Mesenchymal stem cell (in vitro differentiated cells and primary cell): ENCODE results near the gene AFAP1.
A peak's percentile ranks its signal among the peaks of the same experiment; 100 is the strongest.

Experiments
- DNase-seq: peaks from one replicate; pipeline ENCODE4 v3.0.0-alpha.2; 2013
- H2AFZ ChIP-seq: one replicate; pipeline ENCODE4 v1.6.1; 2013; ENCODE audit warnings: low read depth, mild to moderate bottlenecking, control low read depth, inconsistent platforms, low read length, moderate library complexity
- H2AK5ac ChIP-seq: 2 replicates; pipeline ENCODE4 v1.6.1; 2013; ENCODE audit warnings: low read length, moderate library complexity, mild to moderate bottlenecking, inconsistent platforms; ENCODE audit not compliant: severe bottlenecking
- H2BK120ac ChIP-seq: one replicate; pipeline ENCODE4 v1.6.1; 2013; ENCODE audit warnings: low read depth, mild to moderate bottlenecking, inconsistent platforms, low read length, moderate library complexity
- H2BK12ac ChIP-seq, 2 experiments: one replicate each; pipeline ENCODE4 v1.6.1; 2013; ENCODE audit warnings: inconsistent platforms in 2 of 2, low read length in 2 of 2, mild to moderate bottlenecking in 2 of 2, moderate library complexity in 2 of 2, control low read depth in 1 of 2
- H2BK15ac ChIP-seq: one replicate; pipeline ENCODE4 v1.6.1; 2013; ENCODE audit warnings: mild to moderate bottlenecking, low read depth, inconsistent platforms; ENCODE audit not compliant: poor library complexity, severe bottlenecking
- H2BK5ac ChIP-seq: 2 replicates; pipeline ENCODE4 v1.6.1; 2013; ENCODE audit warnings: low read depth, mild to moderate bottlenecking, low read length, control low read depth, inconsistent platforms; ENCODE audit not compliant: poor library complexity, severe bottlenecking
- H3K14ac ChIP-seq, 2 experiments: one replicate each; pipeline ENCODE4 v1.6.1; 2013; ENCODE audit warnings: inconsistent platforms in 2 of 2, low read length in 2 of 2, control low read depth in 1 of 2, mild to moderate bottlenecking in 1 of 2, moderate library complexity in 1 of 2
- H3K18ac ChIP-seq, 2 experiments: one replicate each; pipeline ENCODE4 v1.6.1; 2013; ENCODE audit warnings: inconsistent platforms in 2 of 2, low read length in 2 of 2, control low read depth in 1 of 2, low read depth in 1 of 2, mild to moderate bottlenecking in 1 of 2
- H3K23ac ChIP-seq, 2 experiments: one replicate each; pipeline ENCODE4 v1.6.1; 2013; ENCODE audit warnings: inconsistent platforms in 2 of 2, low read length in 2 of 2, mild to moderate bottlenecking in 2 of 2, moderate library complexity in 2 of 2, control low read depth in 1 of 2
- H3K27ac ChIP-seq: 2 replicates; pipeline ENCODE4 v1.5.1; 2013; ENCODE audit warnings: mild to moderate bottlenecking, moderate library complexity, low read length, control low read depth, inconsistent platforms; ENCODE audit not compliant: poor library complexity, severe bottlenecking
- H3K27me3 ChIP-seq, 2 experiments: 2 replicates each; pipeline versions ENCODE4 v1.6.1 to v1.7.0; 2013; ENCODE audit warnings: low read length in 2 of 2, mild to moderate bottlenecking in 2 of 2, moderate library complexity in 2 of 2, control low read depth in 1 of 2, inconsistent platforms in 1 of 2; ENCODE audit not compliant: control insufficient read depth in 1 of 2, insufficient read depth in 1 of 2
- H3K36me3 ChIP-seq, 2 experiments: 2 replicates each; pipeline versions ENCODE4 v1.6.1 to v1.7.0; 2013; ENCODE audit warnings: low read length in 2 of 2, control low read depth in 1 of 2, inconsistent platforms in 1 of 2, low read depth in 1 of 2, mild to moderate bottlenecking in 1 of 2; ENCODE audit not compliant: insufficient read depth in 2 of 2, control insufficient read depth in 1 of 2
- H3K4ac ChIP-seq, 2 experiments: one replicate each; pipeline ENCODE4 v1.6.1; 2013; ENCODE audit warnings: inconsistent platforms in 2 of 2, low read length in 2 of 2, mild to moderate bottlenecking in 2 of 2, moderate library complexity in 2 of 2, control low read depth in 1 of 2, low read depth in 1 of 2
- H3K4me1 ChIP-seq: 2 replicates; pipeline ENCODE4 v1.6.1; 2013; ENCODE audit warnings: low read depth, low read length, control low read depth; ENCODE audit not compliant: control insufficient read depth, insufficient read depth
- H3K4me2 ChIP-seq: 2 replicates; pipeline ENCODE4 v1.6.1; 2013; ENCODE audit warnings: low read length, mild to moderate bottlenecking, inconsistent platforms; ENCODE audit not compliant: poor library complexity, severe bottlenecking
- H3K4me3 ChIP-seq, 2 experiments: 2 replicates each; pipeline versions ENCODE4 v1.5.1 to v1.7.0; 2013; ENCODE audit warnings: low read length in 2 of 2, mild to moderate bottlenecking in 2 of 2, control low read depth in 1 of 2, low read depth in 1 of 2; ENCODE audit not compliant: insufficient read depth in 1 of 2
- H3K79me1 ChIP-seq: replicated peaks from 2 replicates; pipeline ENCODE4 v1.6.1; 2013; ENCODE audit warnings: mild to moderate bottlenecking, control low read depth, low read length, inconsistent platforms; ENCODE audit not compliant: poor library complexity, severe bottlenecking
- H3K9ac ChIP-seq: 2 replicates; pipeline ENCODE4 v1.7.0; 2013; ENCODE audit warnings: mild to moderate bottlenecking, low read length, moderate library complexity
- H3K9me3 ChIP-seq: 2 replicates; pipeline ENCODE4 v1.7.0; 2013; ENCODE audit warnings: mild to moderate bottlenecking, low read length; ENCODE audit not compliant: control insufficient read depth
- H4K8ac ChIP-seq: one replicate; pipeline ENCODE4 v1.6.1; 2013; ENCODE audit warnings: inconsistent platforms, mild to moderate bottlenecking, low read length, moderate library complexity
- H4K91ac ChIP-seq: one replicate; pipeline ENCODE4 v1.6.1; 2013; ENCODE audit warnings: mild to moderate bottlenecking, low read length, inconsistent platforms
- WGBS: methylation state at CpG from one replicate; pipeline ENCODE4 v1.1.7; 2013; ENCODE audit warnings: mixed read lengths; 5-methylcytosine and 5-hydroxymethylcytosine counted together

AFAP1 gene

DNA sequence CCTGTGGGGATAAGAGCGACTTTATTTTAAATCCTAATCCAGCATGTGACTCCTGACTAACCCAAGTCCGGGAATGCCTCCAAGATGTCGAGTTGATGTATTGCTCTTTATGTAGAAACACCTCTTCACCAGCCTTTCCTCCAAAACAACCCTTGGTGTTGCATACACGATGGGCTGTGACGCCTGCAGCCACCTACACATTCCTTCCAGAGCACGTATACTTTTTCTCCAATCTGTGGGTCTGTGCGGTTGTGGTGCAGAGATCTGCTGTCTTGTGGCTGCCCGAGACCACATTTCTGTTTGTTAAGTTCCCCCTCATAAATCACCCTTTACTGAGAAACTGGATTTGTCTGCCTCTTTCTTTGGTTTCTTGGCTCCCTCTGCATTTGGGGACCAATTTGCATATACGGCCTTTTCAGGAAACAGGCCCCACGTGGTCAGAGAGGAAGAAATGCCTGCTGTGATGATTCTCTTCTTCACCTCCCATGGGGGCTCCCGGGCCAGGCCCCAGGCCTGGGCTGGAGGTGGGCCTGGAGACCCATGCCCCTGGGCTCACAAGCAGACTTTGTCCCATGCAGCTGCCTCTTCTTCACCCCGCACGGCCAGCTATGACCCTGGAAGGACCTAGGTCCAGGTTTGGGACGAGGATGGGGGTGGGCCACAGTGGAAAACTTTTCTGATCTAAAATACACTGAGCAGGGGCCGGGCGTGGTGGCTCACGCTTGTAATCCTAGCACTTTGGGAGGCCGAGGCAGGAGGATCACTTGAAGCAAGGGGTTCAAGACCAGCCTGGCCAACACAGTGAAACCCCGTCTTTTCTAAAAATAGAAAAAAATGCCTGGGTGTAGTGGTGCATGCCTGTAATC is 21.4 kb upstream of the AFAP1 start:
- Histone ChIP-seq H2BK5ac (no peak overlapping the region), H3K4ac (peak overlapping the region in 1 of 2 experiments; percentile 21), H3K18ac (peak overlapping the region; percentile 41 to 74), H3K4me1 (peaks cover 29% of the 10 kb centered on the region), H2BK15ac (no peak overlapping the region), H3K79me1 (no peaks in the 10 kb centered on the region), H3K23ac (no peak overlapping the region), H3K36me3 (no peaks in the 10 kb centered on the region), H4K8ac (peak overlapping the region; percentile 96), H2AK5ac (peak overlapping the region; percentile 14), H4K91ac (peak overlapping the region; percentile 25), H2AFZ (no peak overlapping the region), H3K9me3 (no peaks in the 10 kb centered on the region), H3K9ac (peak overlapping the region; percentile 67), H3K4me3 (no peak overlapping the region), H3K27me3 (no peaks in the 10 kb centered on the region), H3K4me2 (peak overlapping the region; percentile 4), H2BK12ac (peak overlapping the region in 1 of 2 experiments; percentile 34), H3K27ac (peak overlapping the region; percentile 67), H2BK120ac (peak overlapping the region; percentile 87), H3K14ac (no peak overlapping the region)
- 42% methylated on average over 19 of the region's 19 CpGs for WGBS
- peak; percentile 99 for DNase-seq

DNA sequence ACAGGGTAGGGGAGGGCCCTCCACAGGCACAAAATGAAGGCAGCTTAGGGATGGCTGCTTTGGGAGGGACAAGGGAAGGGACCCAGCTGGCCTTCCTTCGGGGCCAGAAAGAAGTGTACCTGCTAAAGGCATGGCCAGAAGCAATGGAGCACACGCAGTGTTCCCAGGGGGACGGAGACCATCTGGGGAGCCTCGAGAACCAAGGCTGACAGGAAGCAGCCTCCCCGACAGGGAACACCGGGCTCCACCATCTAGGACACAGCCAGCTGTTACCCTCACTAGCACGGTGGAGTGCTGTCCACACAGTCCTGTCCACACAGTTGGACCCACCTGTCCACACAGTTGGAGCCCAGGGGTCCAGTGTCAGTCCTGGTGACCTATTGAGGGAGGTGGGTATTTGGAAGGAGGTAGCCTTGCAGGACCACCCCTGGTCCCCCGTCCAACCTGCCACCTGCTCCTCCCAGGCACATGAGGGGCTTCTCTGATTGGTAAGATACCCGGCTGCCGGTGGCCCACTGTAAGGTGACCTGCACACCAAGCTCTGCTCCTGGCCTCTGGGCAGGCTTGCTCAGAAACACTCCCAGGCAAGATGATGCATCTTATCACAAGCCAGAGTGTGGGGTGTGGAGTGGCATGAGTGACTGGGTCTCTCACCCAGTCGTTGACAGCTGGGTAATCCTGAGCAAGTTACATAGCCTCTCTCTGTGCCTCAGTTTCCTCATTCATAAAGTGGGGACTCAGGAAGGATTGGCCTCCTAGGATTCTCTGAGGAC is 20.5 kb upstream of the AFAP1 start:
- Histone ChIP-seq H3K4me3 (no peak overlapping the region), H4K91ac (peak overlapping the region; percentile 91), H2BK5ac (no peak overlapping the region), H2AFZ (no peak overlapping the region), H3K27me3 (no peaks in the 10 kb centered on the region), H3K4me1 (peaks cover 28% of the 10 kb centered on the region), H2BK15ac (peak overlapping the region; percentile 80), H3K4me2 (no peak overlapping the region), H3K9ac (peak overlapping the region; percentile 67), H3K79me1 (no peaks in the 10 kb centered on the region), H3K9me3 (no peaks in the 10 kb centered on the region), H3K23ac (no peak overlapping the region), H2AK5ac (peak overlapping the region; percentile 69), H2BK120ac (peak overlapping the region; percentile 91), H3K18ac (peak overlapping the region; percentile 74 to 91), H3K4ac (peak overlapping the region; percentile 73 to 98), H2BK12ac (peak overlapping the region; percentile 98 to 100), H4K8ac (peak overlapping the region; percentile 57), H3K36me3 (no peaks in the 10 kb centered on the region), H3K27ac (peak overlapping the region; percentile 67), H3K14ac (peak overlapping the region in 1 of 2 experiments; percentile 76)
- peak; percentile 37 for DNase-seq
- 79% methylated on average over 10 of the region's 11 CpGs for WGBS

DNA sequence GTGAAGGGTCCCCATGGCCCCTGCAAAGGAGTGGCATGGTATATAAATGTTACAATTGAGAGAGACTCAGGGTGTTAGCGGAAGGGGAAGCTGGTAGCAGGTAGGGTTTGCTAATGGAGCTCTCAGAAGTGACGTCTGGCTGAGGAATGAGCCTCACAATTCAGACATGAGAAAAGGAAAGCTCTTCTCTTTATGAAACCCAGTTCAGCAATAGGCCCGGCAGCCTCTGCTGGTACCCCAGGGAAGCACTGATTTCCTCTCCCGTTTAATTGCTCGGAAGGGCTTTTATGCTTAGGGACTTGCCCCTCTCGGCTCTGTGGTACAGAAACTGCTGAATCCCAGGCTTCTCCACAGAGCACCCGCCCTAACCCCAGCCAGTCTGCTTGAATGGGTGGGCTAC is 19.4 kb upstream of the AFAP1 start:
- H3K4me2 ChIP-seq = no peak overlapping the region
- H3K14ac ChIP-seq = no peak overlapping the region
- H2BK5ac ChIP-seq = no peak overlapping the region
- 88% methylated on average over 6 of the region's 7 CpGs for WGBS
- H3K23ac ChIP-seq = no peak overlapping the region
- H3K27me3 ChIP-seq = no peaks in the 10 kb centered on the region
- no peak overlapping the region for H4K8ac ChIP-seq
- peak overlapping the region; percentile 23 to 80 for H2BK12ac ChIP-seq
- H3K9ac ChIP-seq = no peak overlapping the region
- no peak overlapping the region for H3K27ac ChIP-seq
- H3K79me1 ChIP-seq = no peaks in the 10 kb centered on the region
- H2BK15ac ChIP-seq = peak overlapping the region; percentile 88
- H3K18ac ChIP-seq = peak overlapping the region in 1 of 2 experiments; percentile 26
- H3K36me3 ChIP-seq = no peaks in the 10 kb centered on the region
- H4K91ac ChIP-seq = no peak overlapping the region
- no peaks in the 10 kb centered on the region for H3K9me3 ChIP-seq
- no peak for DNase-seq
- no peak overlapping the region for H3K4me3 ChIP-seq
- no peak overlapping the region for H2BK120ac ChIP-seq
- peak overlapping the region in 1 of 2 experiments; percentile 32 for H3K4ac ChIP-seq
- H3K4me1 ChIP-seq = peaks cover 24% of the 10 kb centered on the region
- no peak overlapping the region for H2AFZ ChIP-seq
- peak overlapping the region; percentile 40 for H2AK5ac ChIP-seq
